Hepatocyte (in vitro differentiated cells): ENCODE results near the gene ZNF653.
"Not testable (repeated sequence)": the region's sequence is repeated elsewhere in the genome, so short reads cannot be mapped to it uniquely, and the experiment has no call there.

Experiments used
- CTCF ChIP-seq: fragments of 200-600 bp; sonication (generic); IDR thresholded peaks from 2 replicates; pipeline ENCODE4 v1.5.1; 2016; ENCODE audit warnings: antibody characterized with exemption, mild to moderate bottlenecking; ENCODE audit not compliant: poor library complexity
- EZH2 ChIP-seq: fragments of 200-600 bp; sonication (generic); IDR thresholded peaks from 2 replicates; pipeline ENCODE4 v1.6.1; 2016; ENCODE audit warnings: antibody characterized with exemption, mild to moderate bottlenecking, borderline replicate concordance

GRCh38 chr19:11455233-11455554, 50.4 kb downstream of the ZNF653 start:
- TF ChIP-seq CTCF, EZH2: not testable (repeated sequence)
